IgD-negative memory B cell (primary cell): Measurements from ENCODE around the gene AP1B1. TPM values are rescaled to one million over a fixed set of nuclear protein-coding genes. Genes with fewer than 3 reads are reported as not detected.

Experiments used
- H3K27ac Mint-ChIP-seq, 3 donors: one replicate each; pipeline ENCODE4 v1.8.0; 2020 to 2022; ENCODE audit warnings: mild to moderate bottlenecking in 3 of 3, mixed read lengths in 3 of 3, moderate library complexity in 1 of 3
- H3K27me3 Mint-ChIP-seq: one replicate; pipeline ENCODE4 v1.8.0; 2021; ENCODE audit warnings: mixed read lengths
- H3K36me3 Mint-ChIP-seq: one replicate; pipeline ENCODE4 v1.8.0; 2020; ENCODE audit warnings: mild to moderate bottlenecking, mixed read lengths
- H3K4me1 Mint-ChIP-seq, 3 donors: one replicate each; pipeline ENCODE4 v1.8.0; 2020 to 2022; ENCODE audit warnings: mixed read lengths in 3 of 3, mild to moderate bottlenecking in 1 of 3
- H3K4me3 Mint-ChIP-seq, 4 donors: one replicate each; pipeline ENCODE4 v1.8.0; 2020 to 2022; ENCODE audit warnings: mild to moderate bottlenecking in 4 of 4, mixed read lengths in 4 of 4, moderate library complexity in 3 of 4
- H3K9me3 Mint-ChIP-seq, 3 donors: one replicate each; pipeline ENCODE4 v1.8.0; 2020 to 2021; ENCODE audit warnings: mixed read lengths in 3 of 3, mild to moderate bottlenecking in 1 of 3
- polyA plus RNA-seq: library from polyadenylated mRNA; unstranded; fragments of 300-500 nt; fragmentation: Illumina TruSeq; gene quantifications from one replicate; pipeline ENCODE4 v1.2.3, GENCODE V29; 2021

The AP1B1 gene
- polyA plus RNA-seq, 1 donor from 2014 or later = 45.9 TPM

GRCh38 chr22:29397791-29398190, 9.4 kb upstream of the AP1B1 start:
- Mint-ChIP-seq H3K4me1 (peaks cover 3 to 6% (median 6%) of the 10 kb centered on the region in 3 donors), H3K4me3 (no peak overlapping the region), H3K27ac (peak overlapping the region in 1 of 3 donors; percentile 43), H3K27me3 (peaks cover 6% of the 10 kb centered on the region), H3K36me3 (no peaks in the 10 kb centered on the region), H3K9me3 (no peaks in the 10 kb centered on the region)

- Mint-ChIP-seq H3K9me3 (no peaks in the 10 kb centered on the region), H3K4me1 (peaks cover 3 to 8% (median 6%) of the 10 kb centered on the region in 3 donors), H3K36me3 (no peaks in the 10 kb centered on the region), H3K4me3 (peak overlapping the region in 1 of 4 donors; percentile 30), H3K27me3 (peaks cover 5% of the 10 kb centered on the region), H3K27ac (no peak overlapping the region)
Measured at GRCh38 chr22:29396126-29396525, 7.8 kb upstream of the AP1B1 start.

- no peak overlapping the region for H3K27ac Mint-ChIP-seq
- no peaks in the 10 kb centered on the region for H3K36me3 Mint-ChIP-seq
- H3K4me3 Mint-ChIP-seq = peak overlapping the region in 1 of 4 donors; percentile 24
- no peaks in the 10 kb centered on the region for H3K9me3 Mint-ChIP-seq
- no peaks in the 10 kb centered on the region for H3K27me3 Mint-ChIP-seq
- peaks cover 3 to 8% (median 6%) of the 10 kb centered on the region in 3 donors for H3K4me1 Mint-ChIP-seq
Measured at GRCh38 chr22:29394931-29395581, 6.7 kb upstream of the AP1B1 start.

GRCh38 chr22:29393019-29393608, 4.7 kb upstream of the AP1B1 start:
- Mint-ChIP-seq H3K27ac (no peak overlapping the region), H3K36me3 (no peaks in the 10 kb centered on the region), H3K9me3 (no peaks in the 10 kb centered on the region), H3K4me3 (peak overlapping the region in 1 of 4 donors; percentile 24), H3K27me3 (no peaks in the 10 kb centered on the region), H3K4me1 (peaks cover 6 to 10% (median 10%) of the 10 kb centered on the region in 3 donors)

- Mint-ChIP-seq H3K27me3 (no peaks in the 10 kb centered on the region), H3K4me1 (peaks cover 17 to 21% (median 20%) of the 10 kb centered on the region in 3 donors), H3K27ac (peak overlapping the region in 1 of 3 donors; percentile 35), H3K36me3 (peaks cover 2% of the 10 kb centered on the region), H3K9me3 (no peaks in the 10 kb centered on the region), H3K4me3 (peak overlapping the region in 1 of 4 donors; percentile 57)
Measured at GRCh38 chr22:29391546-29391945, 3.2 kb upstream of the AP1B1 start.

- H3K4me1 Mint-ChIP-seq = peaks cover 28 to 33% (median 29%) of the 10 kb centered on the region in 3 donors
- no peak overlapping the region for H3K4me3 Mint-ChIP-seq
- H3K27ac Mint-ChIP-seq = no peak overlapping the region
- H3K9me3 Mint-ChIP-seq = no peaks in the 10 kb centered on the region
- H3K27me3 Mint-ChIP-seq = no peaks in the 10 kb centered on the region
- H3K36me3 Mint-ChIP-seq = peaks cover 2% of the 10 kb centered on the region
Measured at GRCh38 chr22:29390270-29390669, 1.9 kb upstream of the AP1B1 start.

- peak overlapping the region; percentile 92 to 98 (median 97) for H3K27ac Mint-ChIP-seq
- peak overlapping the region; percentile 84 to 98 (median 96) for H3K4me3 Mint-ChIP-seq
- H3K4me1 Mint-ChIP-seq = peaks cover 27 to 37% (median 31%) of the 10 kb centered on the region in 3 donors
- H3K27me3 Mint-ChIP-seq = no peaks in the 10 kb centered on the region
- no peaks in the 10 kb centered on the region for H3K9me3 Mint-ChIP-seq
- peaks cover 3% of the 10 kb centered on the region for H3K36me3 Mint-ChIP-seq
Measured at GRCh38 chr22:29388759-29389090, 355 bp upstream of the AP1B1 start.

- no peaks in the 10 kb centered on the region for H3K27me3 Mint-ChIP-seq
- H3K4me1 Mint-ChIP-seq = peaks cover 41 to 52% (median 42%) of the 10 kb centered on the region in 3 donors
- peak overlapping the region; percentile 84 to 98 (median 96) for H3K4me3 Mint-ChIP-seq
- peaks cover 5% of the 10 kb centered on the region for H3K36me3 Mint-ChIP-seq
- peak overlapping the region; percentile 92 to 98 (median 97) for H3K27ac Mint-ChIP-seq
- no peaks in the 10 kb centered on the region for H3K9me3 Mint-ChIP-seq
Measured at GRCh38 chr22:29386708-29387107, 1.7 kb downstream of the AP1B1 start.

GRCh38 chr22:29385748-29386147, 2.6 kb downstream of the AP1B1 start:
- Mint-ChIP-seq H3K9me3 (no peaks in the 10 kb centered on the region), H3K27ac (peak overlapping the region; percentile 92 to 98 (median 97)), H3K27me3 (no peaks in the 10 kb centered on the region), H3K4me3 (peak overlapping the region; percentile 84 to 98 (median 96)), H3K4me1 (peaks cover 48 to 58% (median 50%) of the 10 kb centered on the region in 3 donors), H3K36me3 (peaks cover 5% of the 10 kb centered on the region)

- peaks cover 5% of the 10 kb centered on the region for H3K36me3 Mint-ChIP-seq
- H3K27me3 Mint-ChIP-seq = no peaks in the 10 kb centered on the region
- no peaks in the 10 kb centered on the region for H3K9me3 Mint-ChIP-seq
- H3K27ac Mint-ChIP-seq = peak overlapping the region; percentile 92 to 98 (median 97)
- peak overlapping the region; percentile 84 to 98 (median 96) for H3K4me3 Mint-ChIP-seq
- peaks cover 48 to 63% (median 55%) of the 10 kb centered on the region in 3 donors for H3K4me1 Mint-ChIP-seq
Measured at GRCh38 chr22:29385151-29385704, 3.1 kb downstream of the AP1B1 start.

- no peaks in the 10 kb centered on the region for H3K27me3 Mint-ChIP-seq
- peaks cover 5% of the 10 kb centered on the region for H3K36me3 Mint-ChIP-seq
- peak overlapping the region; percentile 31 to 98 (median 92) for H3K27ac Mint-ChIP-seq
- H3K4me3 Mint-ChIP-seq = peak overlapping the region in 3 of 4 donors; percentile 8 to 19 (median 14)
- peaks cover 51 to 73% (median 62%) of the 10 kb centered on the region in 3 donors for H3K4me1 Mint-ChIP-seq
- H3K9me3 Mint-ChIP-seq = no peaks in the 10 kb centered on the region
Measured at GRCh38 chr22:29383740-29384139, 4.6 kb downstream of the AP1B1 start.

- no peaks in the 10 kb centered on the region for H3K27me3 Mint-ChIP-seq
- H3K36me3 Mint-ChIP-seq = peaks cover 4% of the 10 kb centered on the region
- peaks cover 48 to 70% (median 55%) of the 10 kb centered on the region in 3 donors for H3K4me1 Mint-ChIP-seq
- H3K27ac Mint-ChIP-seq = peak overlapping the region in 2 of 3 donors; percentile 13 to 49
- no peaks in the 10 kb centered on the region for H3K9me3 Mint-ChIP-seq
- H3K4me3 Mint-ChIP-seq = peak overlapping the region in 2 of 4 donors; percentile 67 to 69
Measured at GRCh38 chr22:29382580-29383302, 5.6 kb downstream of the AP1B1 start.

GRCh38 chr22:29380856-29381255, 7.5 kb downstream of the AP1B1 start:
- H3K36me3 Mint-ChIP-seq = peaks cover 5% of the 10 kb centered on the region
- no peaks in the 10 kb centered on the region for H3K27me3 Mint-ChIP-seq
- H3K4me1 Mint-ChIP-seq = peaks cover 40 to 62% (median 55%) of the 10 kb centered on the region in 3 donors
- H3K4me3 Mint-ChIP-seq = peak overlapping the region in 1 of 4 donors; percentile 71
- peak overlapping the region; percentile 32 to 69 (median 49) for H3K27ac Mint-ChIP-seq
- no peaks in the 10 kb centered on the region for H3K9me3 Mint-ChIP-seq

- peaks cover 38 to 60% (median 54%) of the 10 kb centered on the region in 3 donors for H3K4me1 Mint-ChIP-seq
- H3K27ac Mint-ChIP-seq = peak overlapping the region; percentile 32 to 69 (median 49)
- no peaks in the 10 kb centered on the region for H3K27me3 Mint-ChIP-seq
- H3K9me3 Mint-ChIP-seq = no peaks in the 10 kb centered on the region
- H3K36me3 Mint-ChIP-seq = peaks cover 9% of the 10 kb centered on the region
- peak overlapping the region in 1 of 4 donors; percentile 30 for H3K4me3 Mint-ChIP-seq
Measured at GRCh38 chr22:29380032-29380781, 8.2 kb downstream of the AP1B1 start.
